ENCODE results near the gene GDF15. TPM values are rescaled to one million over a fixed set of nuclear protein-coding genes. Genes with fewer than 3 reads are reported as not detected.
A peak's percentile ranks its signal among the peaks of the same experiment; 100 is the strongest.
"Not testable (repeated sequence)": the region's sequence is repeated elsewhere in the genome, so short reads cannot be mapped to it uniquely, and the experiment has no call there.

GDF15 gene
- total and polyA plus RNA-seq, 5 donors from 2014 or later: not detected

DNA sequence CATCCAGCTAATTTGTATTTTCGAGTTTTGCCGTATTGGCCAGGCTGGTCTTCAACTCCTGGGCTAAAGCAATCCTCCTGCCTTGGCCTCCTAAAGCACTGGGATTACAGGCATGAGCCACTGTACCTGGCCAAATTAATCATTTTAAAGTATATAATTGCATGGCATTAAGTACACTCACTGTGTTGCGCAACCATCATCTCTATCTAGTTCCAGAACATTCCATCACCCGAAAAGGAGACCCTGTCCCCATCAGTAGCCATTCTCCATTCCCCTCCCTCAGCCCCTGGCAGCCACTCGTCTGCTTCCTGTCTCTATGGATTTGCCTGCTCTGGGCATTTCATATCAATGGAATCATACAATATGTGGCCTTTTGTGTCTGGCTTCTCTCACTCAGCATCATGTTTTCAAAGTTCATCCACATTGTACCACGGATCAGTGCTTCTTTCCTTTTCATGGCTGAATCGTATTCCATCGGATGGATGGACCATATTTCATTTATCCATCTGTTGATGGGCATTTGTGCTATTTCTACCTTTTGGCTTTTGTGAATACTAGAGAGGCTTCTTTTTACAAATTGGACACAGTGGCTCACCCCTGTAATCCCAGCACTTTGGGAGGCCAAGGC is 32.5 kb upstream of the GDF15 start:
- Histone ChIP-seq H3K4me3 (ENCODE audit: low read depth, low read length) (no peak overlapping the region), H3K27ac (ENCODE audit: insufficient read depth, low read length, poor library complexity, severe bottlenecking) (no peak overlapping the region), H3K27me3 (ENCODE audit: control insufficient read depth, insufficient read depth, low read length) (no peaks in the 10 kb centered on the region), H3K36me3 (ENCODE audit: control insufficient read depth, insufficient read depth, low read length) (peaks cover 20% of the 10 kb centered on the region), H3K9me3 (ENCODE audit: control insufficient read depth in 2 of 2, low read length in 2 of 2) (no peaks in the 10 kb centered on the region), H3K4me1 (ENCODE audit: control insufficient read depth, insufficient read depth, low read length, poor library complexity, severe bottlenecking) (no peaks in the 10 kb centered on the region)
- Mint-ChIP-seq H3K27me3 (no peaks in the 10 kb centered on the region), H3K4me3 (no peak overlapping the region), H3K27ac (peak overlapping the region in 1 of 3 donors; percentile 28), H3K9me3 (peaks cover 0 to 1% (median 0%) of the 10 kb centered on the region in 7 donors), H3K36me3 (peaks cover 27% of the 10 kb centered on the region), H3K4me1 (peaks cover 0 to 3% (median 2%) of the 10 kb centered on the region in 4 donors)
- DNase-seq (no peak), ATAC-seq (ENCODE audit: low read depth in 2 of 2) (no peak)

- not testable (repeated sequence) for H3K27me3 Mint-ChIP-seq; H3K4me1 Mint-ChIP-seq; H3K27ac ChIP-seq (ENCODE audit: insufficient read depth, low read length, poor library complexity, severe bottlenecking); H3K4me3 ChIP-seq (ENCODE audit: low read depth, low read length); ATAC-seq (ENCODE audit: low read depth in 2 of 2); H3K4me3 Mint-ChIP-seq; DNase-seq; H3K9me3 Mint-ChIP-seq; H3K27ac Mint-ChIP-seq; H3K4me1 ChIP-seq (ENCODE audit: control insufficient read depth, insufficient read depth, low read length, poor library complexity, severe bottlenecking); H3K27me3 ChIP-seq (ENCODE audit: control insufficient read depth, insufficient read depth, low read length); H3K9me3 ChIP-seq (ENCODE audit: control insufficient read depth in 2 of 2, low read length in 2 of 2)
- peaks cover 36% of the 10 kb centered on the region for H3K36me3 Mint-ChIP-seq
- H3K36me3 ChIP-seq (ENCODE audit: control insufficient read depth, insufficient read depth, low read length): peaks cover 25% of the 10 kb centered on the region
Measured at GRCh38 chr19:18354743-18355142, 31.2 kb upstream of the GDF15 start.

DNA sequence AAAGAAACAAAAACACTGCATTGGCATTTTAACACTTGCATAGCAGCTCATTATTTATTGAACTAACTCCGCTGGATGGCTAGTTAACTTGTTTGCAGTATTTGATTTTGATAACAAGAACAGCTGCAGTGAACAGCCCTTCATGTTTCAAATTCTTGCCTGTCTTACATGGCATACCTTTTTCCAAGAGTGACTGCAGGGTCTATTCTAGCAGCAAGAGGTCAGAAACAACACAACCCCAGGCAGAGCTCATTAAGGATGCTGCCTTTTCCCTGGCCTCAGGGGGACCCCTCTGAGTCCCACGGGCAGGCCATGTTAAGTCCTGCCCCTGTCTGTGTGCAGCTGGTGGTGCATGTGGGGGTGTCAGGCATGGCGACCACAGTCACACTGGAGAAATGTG is 28.9 kb upstream of the GDF15 start:
- Mint-ChIP-seq H3K27ac (no peak overlapping the region), H3K36me3 (peaks cover 38% of the 10 kb centered on the region), H3K4me1 (peaks cover 0 to 1% (median 0%) of the 10 kb centered on the region in 4 donors), H3K4me3 (no peak overlapping the region), H3K27me3 (no peaks in the 10 kb centered on the region), H3K9me3 (peaks cover 0 to 1% (median 0%) of the 10 kb centered on the region in 7 donors)
- Histone ChIP-seq H3K4me1 (ENCODE audit: control insufficient read depth, insufficient read depth, low read length, poor library complexity, severe bottlenecking) (no peaks in the 10 kb centered on the region), H3K36me3 (ENCODE audit: control insufficient read depth, insufficient read depth, low read length) (peaks cover 26% of the 10 kb centered on the region), H3K27ac (ENCODE audit: insufficient read depth, low read length, poor library complexity, severe bottlenecking) (no peak overlapping the region), H3K4me3 (ENCODE audit: low read depth, low read length) (no peak overlapping the region), H3K9me3 (ENCODE audit: control insufficient read depth in 2 of 2, low read length in 2 of 2) (no peaks in the 10 kb centered on the region), H3K27me3 (ENCODE audit: control insufficient read depth, insufficient read depth, low read length) (no peaks in the 10 kb centered on the region)
- no peak for DNase-seq
- no peak for ATAC-seq (ENCODE audit: low read depth in 2 of 2)

DNA sequence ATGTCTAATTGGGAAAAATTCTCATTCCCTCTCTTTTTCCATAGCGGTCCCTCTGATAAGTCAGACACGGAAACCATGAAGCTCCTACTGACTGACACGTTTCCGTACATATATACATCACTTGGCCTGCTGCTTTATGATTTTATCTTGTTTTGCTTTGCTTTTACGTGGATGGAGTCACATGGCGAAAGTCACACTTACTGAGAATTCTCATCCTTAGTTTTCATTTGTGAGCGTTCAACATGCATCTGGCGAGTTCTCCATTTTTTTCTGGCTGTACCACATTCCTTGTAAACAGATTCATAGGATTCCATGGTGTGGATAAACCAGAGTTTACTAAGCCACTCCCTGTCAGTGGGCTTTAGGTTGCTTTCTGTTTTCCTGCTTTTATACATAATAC is 24.3 kb upstream of the GDF15 start:
- H3K27ac Mint-ChIP-seq: no peak overlapping the region
- no peak overlapping the region for H3K4me3 ChIP-seq (ENCODE audit: low read depth, low read length)
- no peaks in the 10 kb centered on the region for H3K4me1 Mint-ChIP-seq
- no peaks in the 10 kb centered on the region for H3K9me3 Mint-ChIP-seq
- no peaks in the 10 kb centered on the region for H3K4me1 ChIP-seq (ENCODE audit: control insufficient read depth, insufficient read depth, low read length, poor library complexity, severe bottlenecking)
- no peak overlapping the region for H3K27ac ChIP-seq (ENCODE audit: insufficient read depth, low read length, poor library complexity, severe bottlenecking)
- DNase-seq: no peak
- no peak overlapping the region for H3K4me3 Mint-ChIP-seq
- H3K9me3 ChIP-seq (ENCODE audit: control insufficient read depth in 2 of 2, low read length in 2 of 2): no peaks in the 10 kb centered on the region
- H3K36me3 Mint-ChIP-seq: peaks cover 44% of the 10 kb centered on the region
- H3K27me3 Mint-ChIP-seq: no peaks in the 10 kb centered on the region
- no peaks in the 10 kb centered on the region for H3K27me3 ChIP-seq (ENCODE audit: control insufficient read depth, insufficient read depth, low read length)
- peaks cover 40% of the 10 kb centered on the region for H3K36me3 ChIP-seq (ENCODE audit: control insufficient read depth, insufficient read depth, low read length)
- no peak for ATAC-seq (ENCODE audit: low read depth in 2 of 2)

GRCh38 chr19:18362934-18363542 is 22.9 kb upstream of the GDF15 start:
- no peaks in the 10 kb centered on the region for H3K9me3 ChIP-seq (ENCODE audit: control insufficient read depth in 2 of 2, low read length in 2 of 2)
- no peaks in the 10 kb centered on the region for H3K4me1 ChIP-seq (ENCODE audit: control insufficient read depth, insufficient read depth, low read length, poor library complexity, severe bottlenecking)
- no peaks in the 10 kb centered on the region for H3K27me3 ChIP-seq (ENCODE audit: control insufficient read depth, insufficient read depth, low read length)
- peaks cover 36% of the 10 kb centered on the region for H3K36me3 Mint-ChIP-seq
- H3K4me3 Mint-ChIP-seq: no peak overlapping the region
- H3K9me3 Mint-ChIP-seq: no peaks in the 10 kb centered on the region
- no peaks in the 10 kb centered on the region for H3K27me3 Mint-ChIP-seq
- H3K4me1 Mint-ChIP-seq: no peaks in the 10 kb centered on the region
- no peak overlapping the region for H3K27ac Mint-ChIP-seq
- ATAC-seq (ENCODE audit: low read depth in 2 of 2) (no peak), DNase-seq (no peak)
- no peak overlapping the region for H3K27ac ChIP-seq (ENCODE audit: insufficient read depth, low read length, poor library complexity, severe bottlenecking)
- H3K4me3 ChIP-seq (ENCODE audit: low read depth, low read length): no peak overlapping the region
- H3K36me3 ChIP-seq (ENCODE audit: control insufficient read depth, insufficient read depth, low read length): peaks cover 30% of the 10 kb centered on the region

- Histone ChIP-seq H3K4me3 (ENCODE audit: low read depth, low read length) (no peak overlapping the region), H3K4me1 (ENCODE audit: control insufficient read depth, insufficient read depth, low read length, poor library complexity, severe bottlenecking) (no peaks in the 10 kb centered on the region), H3K27ac (ENCODE audit: insufficient read depth, low read length, poor library complexity, severe bottlenecking) (no peak overlapping the region), H3K9me3 (ENCODE audit: control insufficient read depth in 2 of 2, low read length in 2 of 2) (no peaks in the 10 kb centered on the region), H3K27me3 (ENCODE audit: control insufficient read depth, insufficient read depth, low read length) (no peaks in the 10 kb centered on the region), H3K36me3 (ENCODE audit: control insufficient read depth, insufficient read depth, low read length) (peaks cover 30% of the 10 kb centered on the region)
- DNase-seq (no peak), ATAC-seq (ENCODE audit: low read depth in 2 of 2) (no peak)
- H3K36me3 Mint-ChIP-seq: peaks cover 30% of the 10 kb centered on the region
- H3K27me3 Mint-ChIP-seq: no peaks in the 10 kb centered on the region
- no peaks in the 10 kb centered on the region for H3K4me1 Mint-ChIP-seq
- H3K4me3 Mint-ChIP-seq: no peak overlapping the region
- H3K9me3 Mint-ChIP-seq: no peaks in the 10 kb centered on the region
- H3K27ac Mint-ChIP-seq: no peak overlapping the region
Measured at GRCh38 chr19:18363787-18364186, 22.2 kb upstream of the GDF15 start.

DNA sequence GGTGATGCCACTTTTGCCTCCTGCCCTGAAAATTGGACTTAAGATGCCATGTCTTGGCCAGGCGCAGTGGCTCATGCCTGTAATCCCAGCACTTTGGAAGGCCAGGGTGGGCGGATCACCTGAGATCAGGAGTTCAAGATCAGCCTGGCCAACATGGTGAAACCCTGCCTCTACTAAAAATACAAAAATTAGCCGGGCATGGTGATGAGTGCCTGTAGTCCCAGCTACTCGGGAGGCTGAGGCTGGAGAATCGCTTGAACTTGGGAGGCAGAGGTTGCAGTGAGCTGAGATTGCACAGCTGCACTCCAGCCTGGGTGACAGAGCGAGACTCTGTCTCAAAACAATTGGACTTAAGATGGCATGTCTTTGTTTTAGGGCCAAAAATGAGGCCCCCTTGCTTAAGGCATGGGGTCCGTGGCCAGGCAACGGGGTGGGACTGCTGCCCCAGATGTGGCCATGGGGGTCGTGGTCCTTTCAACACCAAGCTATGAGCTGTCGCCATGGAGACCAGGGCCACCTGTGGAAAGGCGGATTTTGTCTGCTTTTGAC is 21.6 kb upstream of the GDF15 start:
- not testable (repeated sequence) for H3K27me3 ChIP-seq (ENCODE audit: control insufficient read depth, insufficient read depth, low read length); DNase-seq; H3K4me1 ChIP-seq (ENCODE audit: control insufficient read depth, insufficient read depth, low read length, poor library complexity, severe bottlenecking); H3K27ac ChIP-seq (ENCODE audit: insufficient read depth, low read length, poor library complexity, severe bottlenecking); H3K4me1 Mint-ChIP-seq; H3K4me3 ChIP-seq (ENCODE audit: low read depth, low read length); H3K27ac Mint-ChIP-seq; H3K9me3 ChIP-seq (ENCODE audit: control insufficient read depth in 2 of 2, low read length in 2 of 2); H3K27me3 Mint-ChIP-seq; H3K9me3 Mint-ChIP-seq; ATAC-seq (ENCODE audit: low read depth in 2 of 2); H3K4me3 Mint-ChIP-seq
- peaks cover 26% of the 10 kb centered on the region for H3K36me3 ChIP-seq (ENCODE audit: control insufficient read depth, insufficient read depth, low read length)
- H3K36me3 Mint-ChIP-seq: peaks cover 26% of the 10 kb centered on the region
